Measurements from ENCODE around the gene TCTN1. TPM values are rescaled to one million over a fixed set of nuclear protein-coding genes. Genes with fewer than 3 reads are reported as not detected.
"Not testable (repeated sequence)": the region's sequence is repeated elsewhere in the genome, so short reads cannot be mapped to it uniquely, and the experiment has no call there.

The TCTN1 gene
- total RNA-seq, 2 experiments from 2014 or later: 5.0 to 5.5 TPM

DNA sequence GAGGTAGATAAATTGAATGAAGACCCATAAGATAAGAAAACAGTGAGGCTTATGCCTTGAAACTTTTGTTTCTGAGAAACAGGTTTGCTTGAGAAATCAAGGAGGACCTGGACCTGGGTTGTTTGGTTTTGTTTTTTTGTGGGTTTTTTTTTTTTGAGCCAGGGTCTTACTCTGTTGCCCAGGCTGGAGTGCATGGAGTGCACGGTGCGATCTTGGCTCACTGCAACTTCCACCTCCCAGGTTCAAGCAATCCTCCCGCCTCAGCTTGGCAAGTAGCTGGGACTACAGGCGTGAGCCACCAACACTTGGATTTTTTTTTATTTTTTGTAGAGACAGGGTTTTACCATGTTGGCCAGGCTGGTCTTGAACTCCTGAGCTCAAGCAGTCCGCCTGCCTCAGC lies 21.9 kb upstream of the TCTN1 start:
- H3K4me3 Mint-ChIP-seq: no peak overlapping the region
- CTCF ChIA-PET: interaction anchor here (1.2 to 3.3 kb wide), 3 partner anchors 9 to 40 kb away, joined by 3 to 16 read pairs (median 12); no protein-coding TSS in a partner anchor

DNA sequence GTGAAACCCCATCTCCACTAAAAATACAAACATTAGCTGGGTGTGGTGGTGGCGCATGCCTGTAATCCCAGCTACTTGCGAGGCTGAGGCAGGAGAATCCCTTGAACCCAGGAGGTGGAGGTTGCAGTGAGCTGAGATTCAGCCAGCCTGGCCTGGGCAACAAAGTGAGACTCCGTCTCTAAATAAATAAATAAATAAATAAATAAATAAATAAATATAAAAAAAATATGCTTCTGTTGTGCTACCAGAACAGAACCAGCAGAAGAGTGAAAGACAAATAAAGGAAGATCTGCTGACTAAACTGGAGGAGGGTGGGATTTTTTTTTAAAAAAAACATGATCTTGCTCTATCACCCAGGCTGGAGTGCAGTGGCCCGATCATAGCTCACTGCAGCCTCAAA lies 21.0 kb upstream of the TCTN1 start:
- intact Hi-C loops (cut with DNase I, micrococcal nuclease); H3K27me3 ChIP-seq (ENCODE audit: control insufficient read depth in 1 of 2, insufficient read depth in 2 of 2, low read length in 2 of 2); H3K36me3 ChIP-seq (ENCODE audit: insufficient read depth, low read length); H3K4me3 Mint-ChIP-seq; ATAC-seq (ENCODE audit: poor library complexity); H3K9me3 Mint-ChIP-seq; H3K27ac ChIP-seq (ENCODE audit: low read depth in 1 of 2, low read length in 2 of 2); H3K9me3 ChIP-seq (ENCODE audit: control insufficient read depth in 1 of 2, insufficient read depth in 1 of 2, low read length in 2 of 2); H3K27me3 Mint-ChIP-seq; H3K4me3 ChIP-seq (ENCODE audit: low read length); H3K27ac Mint-ChIP-seq; DNase-seq; H3K36me3 Mint-ChIP-seq (ENCODE audit: low read depth): not testable (repeated sequence)
- peaks cover 25% of the 10 kb centered on the region for H3K4me1 Mint-ChIP-seq (ENCODE audit: low read depth)
- ChIA-PET CTCF (interaction anchor here (1.0 to 3.3 kb wide), 3 partner anchors 8 to 162 kb away, joined by 3 to 16 read pairs (median 4); no protein-coding TSS in a partner anchor), POLR2A (interaction anchor here (0.6 to 2.0 kb wide), 7 partner anchors 9 to 39 kb away, joined by 3 to 8 read pairs (median 3); no protein-coding TSS in a partner anchor)
- peaks cover 20% of the 10 kb centered on the region for H3K4me1 ChIP-seq (ENCODE audit: insufficient read depth, low read length)

More for the DNA sequence above, 21.9 kb upstream of the TCTN1 start:
- peak overlapping the region; percentile 96 for H3K27ac Mint-ChIP-seq
- H3K27me3 ChIP-seq (ENCODE audit: control insufficient read depth in 1 of 2, insufficient read depth in 2 of 2, low read length in 2 of 2): no peaks in the 10 kb centered on the region
- peaks cover 2% of the 10 kb centered on the region for H3K9me3 Mint-ChIP-seq
- H3K27ac ChIP-seq (ENCODE audit: low read depth in 1 of 2, low read length in 2 of 2): peak overlapping the region in 1 of 2 donors; percentile 68
- H3K4me3 ChIP-seq (ENCODE audit: low read length): no peak overlapping the region
- H3K4me1 ChIP-seq (ENCODE audit: insufficient read depth, low read length): peaks cover 20% of the 10 kb centered on the region
- intact Hi-C loops (cut with DNase I, micrococcal nuclease): no loop called here
- H3K36me3 Mint-ChIP-seq (ENCODE audit: low read depth): no peaks in the 10 kb centered on the region
- H3K4me1 Mint-ChIP-seq (ENCODE audit: low read depth): peaks cover 25% of the 10 kb centered on the region
- ATAC-seq (ENCODE audit: poor library complexity) (no peak), DNase-seq (no peak)
- H3K36me3 ChIP-seq (ENCODE audit: insufficient read depth, low read length): no peaks in the 10 kb centered on the region
- POLR2A ChIA-PET: interaction anchor here (1.0 to 2.0 kb wide), 3 partner anchors 13 to 124 kb away, joined by 3 to 8 read pairs (median 6); partner anchors contain the start of genes FAM216A and GPN3
- no peaks in the 10 kb centered on the region for H3K27me3 Mint-ChIP-seq
- TF ChIP-seq, protein P1, sequence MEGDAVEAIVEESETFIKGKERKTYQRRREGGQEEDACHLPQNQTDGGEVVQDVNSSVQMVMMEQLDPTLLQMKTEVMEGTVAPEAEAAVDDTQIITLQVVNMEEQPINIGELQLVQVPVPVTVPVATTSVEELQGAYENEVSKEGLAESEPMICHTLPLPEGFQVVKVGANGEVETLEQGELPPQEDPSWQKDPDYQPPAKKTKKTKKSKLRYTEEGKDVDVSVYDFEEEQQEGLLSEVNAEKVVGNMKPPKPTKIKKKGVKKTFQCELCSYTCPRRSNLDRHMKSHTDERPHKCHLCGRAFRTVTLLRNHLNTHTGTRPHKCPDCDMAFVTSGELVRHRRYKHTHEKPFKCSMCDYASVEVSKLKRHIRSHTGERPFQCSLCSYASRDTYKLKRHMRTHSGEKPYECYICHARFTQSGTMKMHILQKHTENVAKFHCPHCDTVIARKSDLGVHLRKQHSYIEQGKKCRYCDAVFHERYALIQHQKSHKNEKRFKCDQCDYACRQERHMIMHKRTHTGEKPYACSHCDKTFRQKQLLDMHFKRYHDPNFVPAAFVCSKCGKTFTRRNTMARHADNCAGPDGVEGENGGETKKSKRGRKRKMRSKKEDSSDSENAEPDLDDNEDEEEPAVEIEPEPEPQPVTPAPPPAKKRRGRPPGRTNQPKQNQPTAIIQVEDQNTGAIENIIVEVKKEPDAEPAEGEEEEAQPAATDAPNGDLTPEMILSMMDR (IDR thresholded peaks at IDR 0.05): no peak
- no peaks in the 10 kb centered on the region for H3K9me3 ChIP-seq (ENCODE audit: control insufficient read depth in 1 of 2, insufficient read depth in 1 of 2, low read length in 2 of 2)

- peaks cover 3% of the 10 kb centered on the region for H3K4me1 ChIP-seq (ENCODE audit: insufficient read depth, low read length)
- H3K27me3 ChIP-seq (ENCODE audit: control insufficient read depth in 1 of 2, insufficient read depth in 2 of 2, low read length in 2 of 2): no peaks in the 10 kb centered on the region
- H3K4me1 Mint-ChIP-seq (ENCODE audit: low read depth): peaks cover 10% of the 10 kb centered on the region
- no peak overlapping the region for H3K27ac ChIP-seq (ENCODE audit: low read depth in 1 of 2, low read length in 2 of 2)
- no peaks in the 10 kb centered on the region for H3K27me3 Mint-ChIP-seq
- no peaks in the 10 kb centered on the region for H3K9me3 ChIP-seq (ENCODE audit: control insufficient read depth in 1 of 2, insufficient read depth in 1 of 2, low read length in 2 of 2)
- no peak overlapping the region for H3K27ac Mint-ChIP-seq
- no peaks in the 10 kb centered on the region for H3K36me3 Mint-ChIP-seq (ENCODE audit: low read depth)
- TF ChIP-seq, protein P1 (IDR thresholded peaks at IDR 0.05): no peak
- intact Hi-C loops (cut with DNase I, micrococcal nuclease): no loop called here
- no peak overlapping the region for H3K4me3 Mint-ChIP-seq
- no peaks in the 10 kb centered on the region for H3K9me3 Mint-ChIP-seq
- DNase-seq: no peak
- POLR2A ChIA-PET: no interaction called here
- no peak overlapping the region for H3K4me3 ChIP-seq (ENCODE audit: low read length)
- CTCF ChIA-PET: interaction anchor here (9.3 kb wide), 1 partner anchor 45 kb away, joined by 112 read pairs; no protein-coding TSS in a partner anchor
- no peaks in the 10 kb centered on the region for H3K36me3 ChIP-seq (ENCODE audit: insufficient read depth, low read length)
- no peak for ATAC-seq (ENCODE audit: poor library complexity)
Measured at GRCh38 chr12:110597885-110598284, 16.0 kb upstream of the TCTN1 start.
